ENCODE data around the gene TRIM62. TPM values are rescaled to one million over a fixed set of nuclear protein-coding genes. Genes with fewer than 3 reads are reported as not detected.
A peak's percentile ranks its signal among the peaks of the same experiment; 100 is the strongest.

TRIM62 gene
- total RNA-seq, 1 donor from 2014 or later = 10.8 TPM

DNA sequence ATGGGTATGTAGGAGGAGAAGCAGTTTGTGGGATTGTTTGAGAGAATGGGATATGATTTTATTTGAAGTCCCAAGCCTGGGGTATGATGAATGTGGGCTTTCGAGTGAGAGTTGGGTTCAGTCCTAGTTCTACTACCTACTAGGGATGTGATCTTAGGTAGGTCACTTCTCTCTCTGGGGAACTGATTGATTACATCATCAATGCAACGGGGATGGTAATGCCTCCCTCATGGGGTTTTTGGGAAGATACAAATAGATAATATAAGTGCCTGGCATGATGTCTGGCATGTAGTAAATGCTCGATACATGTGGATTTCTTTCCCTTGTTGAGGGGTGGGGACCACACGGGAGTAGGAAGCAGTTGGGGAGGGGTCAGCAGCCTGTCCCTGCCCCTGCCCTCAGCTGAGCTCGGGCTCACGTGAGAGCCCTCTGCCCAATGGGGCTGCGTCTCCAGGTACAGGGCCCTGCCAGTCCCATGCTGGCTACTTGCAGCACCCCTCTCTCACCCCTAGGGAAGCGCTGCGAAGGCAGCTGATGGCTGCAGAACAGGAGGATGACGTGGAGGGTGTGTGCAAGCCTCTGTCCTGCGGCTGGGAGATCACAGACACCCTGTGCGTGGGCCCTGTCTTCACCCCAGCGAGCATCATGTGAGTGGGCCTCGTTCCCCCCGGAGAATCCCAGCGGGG is 62.2 kb downstream of the TRIM62 start:
- Mint-ChIP-seq H3K4me1 (ENCODE audit: unreplicated experiment) (peaks cover 4% of the 10 kb centered on the region), H3K27me3 (ENCODE audit: unreplicated experiment) (peaks cover 8% of the 10 kb centered on the region), H3K9me3 (ENCODE audit: unreplicated experiment) (no peaks in the 10 kb centered on the region), H3K36me3 (ENCODE audit: low read depth, unreplicated experiment) (peaks cover 4% of the 10 kb centered on the region), H3K4me3 (ENCODE audit: unreplicated experiment) (no peak overlapping the region), H3K27ac (ENCODE audit: unreplicated experiment) (peak overlapping the region; percentile 30)
- no peak for DNase-seq (ENCODE audit: low spot score)
- TF ChIP-seq, protein P1, sequence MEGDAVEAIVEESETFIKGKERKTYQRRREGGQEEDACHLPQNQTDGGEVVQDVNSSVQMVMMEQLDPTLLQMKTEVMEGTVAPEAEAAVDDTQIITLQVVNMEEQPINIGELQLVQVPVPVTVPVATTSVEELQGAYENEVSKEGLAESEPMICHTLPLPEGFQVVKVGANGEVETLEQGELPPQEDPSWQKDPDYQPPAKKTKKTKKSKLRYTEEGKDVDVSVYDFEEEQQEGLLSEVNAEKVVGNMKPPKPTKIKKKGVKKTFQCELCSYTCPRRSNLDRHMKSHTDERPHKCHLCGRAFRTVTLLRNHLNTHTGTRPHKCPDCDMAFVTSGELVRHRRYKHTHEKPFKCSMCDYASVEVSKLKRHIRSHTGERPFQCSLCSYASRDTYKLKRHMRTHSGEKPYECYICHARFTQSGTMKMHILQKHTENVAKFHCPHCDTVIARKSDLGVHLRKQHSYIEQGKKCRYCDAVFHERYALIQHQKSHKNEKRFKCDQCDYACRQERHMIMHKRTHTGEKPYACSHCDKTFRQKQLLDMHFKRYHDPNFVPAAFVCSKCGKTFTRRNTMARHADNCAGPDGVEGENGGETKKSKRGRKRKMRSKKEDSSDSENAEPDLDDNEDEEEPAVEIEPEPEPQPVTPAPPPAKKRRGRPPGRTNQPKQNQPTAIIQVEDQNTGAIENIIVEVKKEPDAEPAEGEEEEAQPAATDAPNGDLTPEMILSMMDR (IDR thresholded peaks at IDR 0.05; ENCODE audit: unreplicated experiment) = no peak

DNA sequence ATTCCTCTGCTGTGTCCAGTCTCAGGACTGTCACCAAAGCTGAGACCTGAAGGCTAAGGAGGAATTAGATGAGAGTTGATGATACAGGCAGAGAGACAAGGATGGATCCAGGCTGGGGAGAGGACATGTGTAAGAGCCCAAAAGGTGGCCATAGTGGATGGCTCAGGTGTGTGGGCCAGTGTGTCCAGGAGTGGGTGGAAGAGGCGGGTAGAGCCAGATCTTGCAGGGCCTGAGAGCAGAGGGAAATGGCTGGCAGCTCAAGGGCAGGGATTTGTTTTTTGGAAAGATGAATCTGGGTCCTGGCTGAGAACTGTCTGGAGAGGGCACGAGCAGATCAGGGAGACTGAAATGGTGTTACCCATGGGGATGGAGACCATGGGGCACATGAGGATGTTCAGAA is 62.8 kb downstream of the TRIM62 start:
- TF ChIP-seq, protein P1 (IDR thresholded peaks at IDR 0.05; ENCODE audit: unreplicated experiment) = no peak

DNA sequence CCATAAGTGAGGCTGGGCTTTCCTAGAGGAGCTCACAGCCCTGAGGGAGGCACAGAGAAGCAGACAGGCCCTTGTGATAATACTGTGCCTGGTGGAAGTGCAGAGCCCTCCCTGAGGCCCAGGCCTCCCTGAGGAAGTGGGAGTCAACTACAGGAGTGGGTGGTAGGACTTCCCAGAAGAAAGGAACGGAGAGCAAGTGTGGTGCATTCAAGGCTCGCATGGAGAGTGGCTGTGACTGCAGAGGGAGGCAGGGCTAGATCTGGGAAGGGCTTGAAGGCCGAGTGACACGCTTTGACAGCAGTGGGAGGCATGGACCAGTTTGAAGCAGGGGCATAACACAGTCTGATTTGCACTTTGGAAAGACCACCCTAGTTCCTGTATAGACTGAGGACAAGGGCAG is 63.6 kb downstream of the TRIM62 start:
- Mint-ChIP-seq H3K9me3 (ENCODE audit: unreplicated experiment) (no peaks in the 10 kb centered on the region), H3K27ac (ENCODE audit: unreplicated experiment) (no peak overlapping the region), H3K4me1 (ENCODE audit: unreplicated experiment) (peaks cover 4% of the 10 kb centered on the region), H3K4me3 (ENCODE audit: unreplicated experiment) (peak overlapping the region; percentile 34), H3K27me3 (ENCODE audit: unreplicated experiment) (peaks cover 8% of the 10 kb centered on the region), H3K36me3 (ENCODE audit: low read depth, unreplicated experiment) (peaks cover 4% of the 10 kb centered on the region)
- DNase-seq (ENCODE audit: low spot score) = no peak
- TF ChIP-seq, protein P1 (IDR thresholded peaks at IDR 0.05; ENCODE audit: unreplicated experiment) = no peak

More for the DNA sequence above, 62.8 kb downstream of the TRIM62 start:
- H3K4me3 Mint-ChIP-seq (ENCODE audit: unreplicated experiment) = no peak overlapping the region
- no peaks in the 10 kb centered on the region for H3K9me3 Mint-ChIP-seq (ENCODE audit: unreplicated experiment)
- peaks cover 4% of the 10 kb centered on the region for H3K36me3 Mint-ChIP-seq (ENCODE audit: low read depth, unreplicated experiment)
- H3K27ac Mint-ChIP-seq (ENCODE audit: unreplicated experiment) = peak overlapping the region; percentile 30
- peaks cover 8% of the 10 kb centered on the region for H3K27me3 Mint-ChIP-seq (ENCODE audit: unreplicated experiment)
- no peak for DNase-seq (ENCODE audit: low spot score)
- peaks cover 4% of the 10 kb centered on the region for H3K4me1 Mint-ChIP-seq (ENCODE audit: unreplicated experiment)

DNA sequence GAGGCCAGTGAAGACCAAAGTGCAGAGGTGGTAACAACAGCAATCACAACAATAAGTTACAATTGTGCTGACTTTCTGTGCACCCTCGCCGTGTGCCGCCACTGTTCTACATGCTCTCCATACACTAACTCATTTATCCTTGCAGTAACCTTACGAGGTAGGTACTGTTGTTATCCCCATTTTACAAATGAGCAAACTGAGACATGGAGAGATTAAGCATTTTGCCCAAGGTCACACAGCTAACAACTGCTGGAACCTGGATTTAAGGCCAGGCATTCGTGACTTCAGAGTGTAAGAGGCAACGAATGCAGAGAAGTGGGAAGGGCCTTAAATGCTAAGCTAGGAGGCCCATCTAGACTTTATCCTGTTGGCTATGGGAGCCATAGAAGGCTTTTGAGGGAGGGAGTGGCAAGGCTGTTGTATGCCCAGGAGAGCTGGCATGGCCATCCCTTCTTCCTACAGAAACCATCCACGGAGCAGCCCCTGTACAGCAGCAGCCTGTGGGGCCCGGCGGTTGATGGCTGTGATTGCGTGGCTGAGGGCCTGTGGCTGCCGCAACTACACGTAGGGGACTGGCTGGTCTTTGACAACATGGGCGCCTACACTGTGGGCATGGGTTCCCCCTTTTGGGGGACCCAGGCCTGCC is 64.3 kb downstream of the TRIM62 start:
- DNase-seq (ENCODE audit: low spot score) = no peak

More for the DNA sequence above, 64.3 kb downstream of the TRIM62 start:
- Mint-ChIP-seq H3K27me3 (ENCODE audit: unreplicated experiment) (peaks cover 8% of the 10 kb centered on the region), H3K4me1 (ENCODE audit: unreplicated experiment) (peaks cover 4% of the 10 kb centered on the region), H3K27ac (ENCODE audit: unreplicated experiment) (no peak overlapping the region), H3K9me3 (ENCODE audit: unreplicated experiment) (no peaks in the 10 kb centered on the region), H3K36me3 (ENCODE audit: low read depth, unreplicated experiment) (peaks cover 4% of the 10 kb centered on the region), H3K4me3 (ENCODE audit: unreplicated experiment) (no peak overlapping the region)
- TF ChIP-seq, protein P1 (IDR thresholded peaks at IDR 0.05; ENCODE audit: unreplicated experiment) = no peak

Data from endothelial cell (in vitro differentiated cells).